Measurements from ENCODE around the gene FLOT2.
A peak's percentile ranks its signal among the peaks of the same experiment; 100 is the strongest.
"Not testable (repeated sequence)": the region's sequence is repeated elsewhere in the genome, so short reads cannot be mapped to it uniquely, and the experiment has no call there.

The FLOT2 gene

DNA sequence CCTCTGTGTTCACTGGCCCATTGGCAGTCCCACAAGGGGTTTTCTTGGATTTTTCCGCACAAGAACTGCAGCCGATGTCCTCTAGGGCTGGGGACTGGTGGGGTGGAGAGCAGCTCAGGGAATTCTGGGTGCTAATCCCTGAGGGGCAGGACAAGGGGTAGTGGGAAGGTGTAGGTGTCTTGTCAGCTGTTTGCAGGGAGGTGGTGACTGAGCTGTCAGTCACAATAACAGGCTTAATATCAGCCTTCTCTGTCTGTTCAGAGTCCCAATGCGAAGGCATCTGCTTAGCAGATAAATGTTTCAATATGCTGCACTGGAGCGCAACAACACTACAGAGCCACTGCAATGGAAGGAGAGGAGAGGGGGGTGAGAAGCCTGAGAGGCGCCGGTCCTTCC lies 15.4 kb upstream of the FLOT2 start:
- Histone ChIP-seq H3K36me3 (ENCODE audit: insufficient read depth, low read depth, low read length) (peaks cover 98% of the 10 kb centered on the region), H3K9me3 (ENCODE audit: insufficient read depth, low read depth, low read length) (no peaks in the 10 kb centered on the region), H3K27ac (ENCODE audit: low read length) (no peak overlapping the region), H3K9ac (ENCODE audit: low read depth, low read length) (no peak overlapping the region), H3K4me1 (ENCODE audit: insufficient read depth, low read length) (no peaks in the 10 kb centered on the region), H3K27me3 (ENCODE audit: insufficient read depth, low read length) (no peaks in the 10 kb centered on the region), H3K4me3 (ENCODE audit: low read length) (no peak overlapping the region)

DNA sequence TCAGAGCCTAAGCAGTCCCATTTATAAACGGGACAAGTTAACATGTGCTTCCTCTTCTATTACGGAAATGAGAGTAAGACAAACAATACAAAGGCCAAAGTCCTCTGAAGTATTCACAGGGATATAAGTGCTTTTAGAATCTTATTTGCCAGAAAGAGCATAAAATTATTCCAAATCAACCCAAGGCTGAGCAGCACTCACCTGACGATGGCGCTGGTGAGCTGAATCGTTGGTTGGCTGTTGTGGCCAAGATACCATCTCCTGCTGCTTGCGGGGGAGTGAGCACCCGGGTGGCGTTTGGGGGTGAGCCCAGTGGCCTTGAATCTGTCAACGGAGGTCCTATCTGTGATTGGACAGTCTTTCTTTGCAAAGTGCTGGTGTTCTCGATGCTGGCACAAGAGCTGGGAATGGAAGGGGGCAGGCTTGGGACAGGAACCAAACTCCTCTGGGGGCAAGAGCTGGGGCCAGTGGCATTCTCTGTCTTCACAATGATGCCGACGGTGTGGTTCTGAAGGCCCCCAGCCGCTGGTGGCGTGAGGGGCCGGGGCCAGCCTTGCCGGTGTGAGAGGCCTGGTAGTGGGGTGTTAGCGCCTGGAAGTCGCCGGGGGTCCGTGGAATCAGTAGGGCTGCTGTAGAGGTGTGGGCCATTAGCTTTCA lies 14.9 kb upstream of the FLOT2 start:
- Histone ChIP-seq H3K4me1 (ENCODE audit: insufficient read depth, low read length) (no peaks in the 10 kb centered on the region), H3K9ac (ENCODE audit: low read depth, low read length) (no peak overlapping the region), H3K36me3 (ENCODE audit: insufficient read depth, low read depth, low read length) (peaks cover 98% of the 10 kb centered on the region), H3K9me3 (ENCODE audit: insufficient read depth, low read depth, low read length) (no peaks in the 10 kb centered on the region), H3K27me3 (ENCODE audit: insufficient read depth, low read length) (no peaks in the 10 kb centered on the region), H3K27ac (ENCODE audit: low read length) (no peak overlapping the region), H3K4me3 (ENCODE audit: low read length) (no peak overlapping the region)

DNA sequence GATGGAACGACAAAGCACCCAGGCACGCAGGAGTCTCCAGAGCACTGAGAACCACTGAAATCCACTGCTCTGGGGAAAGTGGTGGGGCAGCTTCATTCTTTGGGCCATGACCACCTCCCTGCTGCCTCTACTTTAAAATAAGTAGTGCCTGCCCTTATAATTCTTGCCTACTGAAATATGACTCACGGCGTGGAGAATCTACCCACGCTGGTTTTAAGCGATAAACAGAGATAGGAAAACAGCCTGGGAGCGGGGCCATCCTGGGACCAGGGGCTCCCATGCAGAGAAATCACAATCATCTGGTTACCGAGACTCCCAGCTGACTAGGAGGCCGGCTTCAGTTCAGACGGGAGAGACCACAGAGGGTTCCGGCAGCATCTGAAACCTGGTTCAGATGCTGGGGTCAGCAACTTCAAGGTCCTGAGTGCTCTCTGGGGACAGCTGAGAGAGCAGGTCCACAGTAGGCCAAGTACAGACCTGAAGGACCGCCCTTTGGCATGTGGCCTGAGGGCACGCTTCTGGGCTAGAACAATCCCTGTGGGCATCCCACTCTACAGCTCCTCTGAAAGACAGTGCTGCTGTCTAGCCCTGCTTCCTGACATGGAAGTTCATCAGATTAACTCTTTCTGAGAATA lies 14.0 kb upstream of the FLOT2 start:
- H3K9ac ChIP-seq (ENCODE audit: low read depth, low read length): no peak overlapping the region

DNA sequence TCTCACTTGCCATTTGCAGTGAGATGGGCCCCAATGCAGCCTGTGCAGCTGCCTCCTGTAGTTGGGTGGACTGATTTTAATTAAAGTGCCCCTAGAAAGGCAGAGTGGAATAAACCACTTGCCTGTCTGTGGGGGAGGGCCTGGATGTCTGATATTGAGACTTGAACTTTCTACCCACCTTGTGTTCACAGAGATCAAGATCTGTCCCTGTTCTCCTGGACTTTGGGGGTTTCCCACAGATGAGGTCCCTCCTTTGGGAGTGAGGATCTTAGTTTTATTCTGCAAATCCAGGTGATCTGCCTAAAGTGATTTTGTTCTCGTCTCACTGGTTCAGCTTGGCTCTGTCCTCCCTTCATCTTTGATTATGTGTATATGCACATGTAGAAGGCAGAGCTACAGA lies 13.0 kb upstream of the FLOT2 start:
- Histone ChIP-seq H3K36me3 (ENCODE audit: insufficient read depth, low read depth, low read length) (peaks cover 98% of the 10 kb centered on the region), H3K9me3 (ENCODE audit: insufficient read depth, low read depth, low read length) (no peaks in the 10 kb centered on the region), H3K27ac (ENCODE audit: low read length) (no peak overlapping the region), H3K27me3 (ENCODE audit: insufficient read depth, low read length) (no peaks in the 10 kb centered on the region), H3K9ac (ENCODE audit: low read depth, low read length) (no peak overlapping the region), H3K4me1 (ENCODE audit: insufficient read depth, low read length) (no peaks in the 10 kb centered on the region), H3K4me3 (ENCODE audit: low read length) (no peak overlapping the region)

More for the DNA sequence above, 14.0 kb upstream of the FLOT2 start:
- no peak overlapping the region for H3K27ac ChIP-seq (ENCODE audit: low read length)
- no peaks in the 10 kb centered on the region for H3K9me3 ChIP-seq (ENCODE audit: insufficient read depth, low read depth, low read length)
- peaks cover 98% of the 10 kb centered on the region for H3K36me3 ChIP-seq (ENCODE audit: insufficient read depth, low read depth, low read length)
- H3K4me1 ChIP-seq (ENCODE audit: insufficient read depth, low read length): no peaks in the 10 kb centered on the region
- no peak overlapping the region for H3K4me3 ChIP-seq (ENCODE audit: low read length)
- no peaks in the 10 kb centered on the region for H3K27me3 ChIP-seq (ENCODE audit: insufficient read depth, low read length)

DNA sequence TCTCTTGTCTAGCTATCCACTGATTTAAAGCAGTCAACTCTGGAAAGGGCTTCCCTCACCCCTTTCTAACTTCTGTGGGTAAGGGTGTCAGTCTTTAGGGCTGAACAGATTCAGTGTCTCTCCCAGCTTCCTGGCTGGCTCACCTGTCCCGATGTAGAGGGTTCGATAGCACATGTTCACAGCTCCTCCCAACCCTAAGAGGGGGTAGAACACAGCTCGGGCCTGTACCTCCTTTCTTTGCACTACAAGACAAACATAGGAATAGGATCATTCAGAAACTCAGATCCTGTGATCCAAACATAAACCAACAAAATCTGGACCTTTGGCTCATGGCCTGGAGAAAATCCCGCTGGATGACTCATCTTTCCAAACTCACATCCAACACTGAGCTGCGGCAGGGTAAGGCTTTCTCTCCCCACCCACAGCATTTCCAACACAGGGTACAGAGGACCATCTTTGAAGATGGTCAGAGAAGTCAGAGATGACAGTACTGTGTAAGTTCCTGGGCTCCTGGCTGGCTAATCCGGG lies 11.2 kb upstream of the FLOT2 start:
- Histone ChIP-seq H3K9me3 (ENCODE audit: insufficient read depth, low read depth, low read length) (no peaks in the 10 kb centered on the region), H3K4me1 (ENCODE audit: insufficient read depth, low read length) (0 out of 2 replicates have a peak, but pooled peaks cover 5% of the 10 kb centered on the region), H3K27me3 (ENCODE audit: insufficient read depth, low read length) (no peaks in the 10 kb centered on the region), H3K36me3 (ENCODE audit: insufficient read depth, low read depth, low read length) (peaks cover 83% of the 10 kb centered on the region), H3K9ac (ENCODE audit: low read depth, low read length) (no peak overlapping the region), H3K4me3 (ENCODE audit: low read length) (no peak overlapping the region), H3K27ac (ENCODE audit: low read length) (no peak overlapping the region)

DNA sequence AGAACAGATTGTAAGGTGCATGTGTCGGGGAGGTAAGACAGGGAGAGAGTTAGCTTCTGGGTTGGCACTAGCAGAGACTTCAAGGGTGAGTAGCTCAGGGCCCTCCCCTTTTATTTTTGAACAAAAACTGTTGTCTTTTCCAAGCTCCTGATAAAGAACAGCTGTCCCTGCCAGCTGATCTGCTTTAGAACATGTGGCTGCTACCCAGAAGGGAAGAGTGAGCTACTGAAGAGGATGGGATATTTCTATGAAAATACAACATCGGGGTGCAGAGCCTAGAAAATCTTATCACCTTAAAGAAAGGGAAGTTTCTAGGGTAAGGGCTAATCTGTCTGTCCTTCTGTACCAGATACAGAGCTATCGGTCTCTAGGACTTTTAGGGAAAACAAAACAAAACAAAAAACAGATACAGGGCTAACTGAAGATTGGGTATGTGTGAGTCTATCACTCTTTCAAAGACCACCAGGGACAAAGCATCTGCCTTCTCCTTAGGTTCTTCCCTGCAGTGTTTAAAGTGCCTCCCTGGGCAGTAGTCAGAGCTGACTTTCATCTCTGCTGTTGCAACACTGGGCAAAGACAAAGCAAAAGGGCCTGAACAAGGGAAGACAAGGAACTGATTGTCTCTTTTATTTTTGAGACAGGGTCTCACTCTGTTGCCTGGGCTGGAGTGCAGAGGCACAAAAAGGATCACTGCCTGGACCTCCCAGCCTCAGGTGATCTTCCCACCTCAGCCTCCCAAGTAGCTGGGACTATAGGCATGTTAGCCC lies 10.4 kb upstream of the FLOT2 start:
- H3K27ac ChIP-seq (ENCODE audit: low read length): no peak overlapping the region
- H3K27me3 ChIP-seq (ENCODE audit: insufficient read depth, low read length): no peaks in the 10 kb centered on the region
- no peak overlapping the region for H3K4me3 ChIP-seq (ENCODE audit: low read length)
- 0 out of 2 replicates have a peak, but pooled peaks cover 5% of the 10 kb centered on the region for H3K4me1 ChIP-seq (ENCODE audit: insufficient read depth, low read length)
- peaks cover 75% of the 10 kb centered on the region for H3K36me3 ChIP-seq (ENCODE audit: insufficient read depth, low read depth, low read length)
- H3K9me3 ChIP-seq (ENCODE audit: insufficient read depth, low read depth, low read length): no peaks in the 10 kb centered on the region
- no peak overlapping the region for H3K9ac ChIP-seq (ENCODE audit: low read depth, low read length)

DNA sequence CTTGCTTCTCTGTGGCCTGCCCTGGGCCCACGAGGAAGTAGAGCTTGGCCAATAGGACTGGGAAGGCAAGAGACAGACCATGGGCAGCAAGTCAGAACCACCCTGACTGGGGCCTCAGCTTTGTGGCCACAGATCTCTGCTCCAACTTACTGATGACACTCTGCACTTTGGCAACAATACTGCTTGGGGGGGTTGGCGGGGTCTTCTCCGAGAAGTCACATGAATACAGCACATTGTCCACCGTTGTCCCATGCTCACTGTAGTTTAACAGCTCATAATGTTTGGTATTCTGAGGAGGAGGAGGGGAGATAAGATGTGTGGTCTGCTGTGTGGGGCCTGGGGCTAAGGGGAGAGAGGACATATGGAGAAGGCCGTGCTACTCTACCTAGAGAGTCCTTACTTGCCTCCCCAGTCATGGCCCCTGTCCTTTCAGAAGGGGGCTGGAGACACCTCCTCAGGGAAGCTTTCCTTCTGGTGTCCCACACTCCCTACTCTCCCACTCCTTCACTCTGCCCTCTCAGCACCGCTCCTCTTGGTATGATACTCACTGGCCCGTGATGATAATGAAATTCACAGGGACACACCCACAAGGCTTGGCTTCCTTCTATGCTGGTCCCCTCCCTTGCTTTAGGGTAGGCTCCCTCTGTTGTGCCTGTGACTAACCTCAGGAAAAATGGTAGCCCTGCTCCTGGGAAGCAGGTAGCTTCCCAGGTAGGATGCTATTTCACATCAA lies 9.3 kb upstream of the FLOT2 start:
- H3K9ac ChIP-seq (ENCODE audit: low read depth, low read length): no peak overlapping the region
- no peak overlapping the region for H3K27ac ChIP-seq (ENCODE audit: low read length)
- H3K4me1 ChIP-seq (ENCODE audit: insufficient read depth, low read length): peaks cover 7% of the 10 kb centered on the region; the same call in 1 of the 2 replicates
- no peak overlapping the region for H3K4me3 ChIP-seq (ENCODE audit: low read length)
- peaks cover 2% of the 10 kb centered on the region; the same call in 1 of the 2 replicates for H3K27me3 ChIP-seq (ENCODE audit: insufficient read depth, low read length)
- peaks cover 65% of the 10 kb centered on the region for H3K36me3 ChIP-seq (ENCODE audit: insufficient read depth, low read depth, low read length)
- no peaks in the 10 kb centered on the region for H3K9me3 ChIP-seq (ENCODE audit: insufficient read depth, low read depth, low read length)

DNA sequence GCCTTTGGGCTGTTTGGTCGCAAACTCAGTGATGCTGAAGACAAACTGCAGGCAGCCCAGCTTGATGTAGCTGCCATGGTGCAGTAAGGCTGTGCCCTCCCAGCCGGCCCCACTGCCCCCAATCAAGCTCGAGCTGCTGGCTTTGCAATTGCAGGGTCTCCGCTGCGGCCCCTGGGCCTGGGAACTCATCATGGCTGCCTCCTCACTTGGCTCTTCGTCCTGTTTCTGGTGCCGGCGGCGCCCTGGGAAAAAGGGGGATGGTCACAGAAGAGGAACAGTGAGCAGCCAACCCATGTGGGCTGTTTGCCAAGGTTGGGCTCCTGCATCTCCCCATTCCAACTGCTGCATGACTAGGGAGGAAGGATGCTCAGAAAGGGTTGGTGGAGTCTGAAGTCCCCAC lies 8.7 kb upstream of the FLOT2 start:
- Histone ChIP-seq H3K9ac (ENCODE audit: low read depth, low read length) (no peak overlapping the region), H3K9me3 (ENCODE audit: insufficient read depth, low read depth, low read length) (no peaks in the 10 kb centered on the region), H3K4me3 (ENCODE audit: low read length) (no peak overlapping the region), H3K4me1 (ENCODE audit: insufficient read depth, low read length) (peaks cover 10% of the 10 kb centered on the region; the same call in 1 of the 2 replicates), H3K27me3 (ENCODE audit: insufficient read depth, low read length) (peaks cover 6% of the 10 kb centered on the region; the same call in 1 of the 2 replicates), H3K27ac (ENCODE audit: low read length) (no peak overlapping the region), H3K36me3 (ENCODE audit: insufficient read depth, low read depth, low read length) (peaks cover 59% of the 10 kb centered on the region)

DNA sequence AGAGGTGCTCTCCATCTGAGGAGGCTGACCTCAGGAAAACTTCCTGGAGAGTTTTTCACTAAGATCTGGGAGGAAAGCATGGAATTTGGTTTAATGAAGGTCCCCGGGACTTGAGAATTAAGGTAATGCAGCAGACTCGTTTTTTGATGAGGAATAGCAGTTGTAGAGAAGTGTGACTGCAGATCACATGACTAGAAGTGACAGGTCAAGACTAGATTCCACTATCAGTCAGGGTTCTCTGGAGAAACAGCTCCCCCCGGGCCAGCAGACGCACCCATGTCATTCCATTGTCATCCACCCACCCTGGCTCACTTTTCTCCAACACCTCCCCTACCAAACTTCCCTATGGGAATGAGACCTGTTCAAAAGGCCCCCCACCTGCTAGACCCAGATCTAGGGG lies 7.3 kb upstream of the FLOT2 start:
- H3K9ac ChIP-seq (ENCODE audit: low read depth, low read length): no peak overlapping the region
- peaks cover 10% of the 10 kb centered on the region; the same call in 1 of the 2 replicates for H3K4me1 ChIP-seq (ENCODE audit: insufficient read depth, low read length)
- no peak overlapping the region for H3K27ac ChIP-seq (ENCODE audit: low read length)
- peaks cover 52% of the 10 kb centered on the region for H3K36me3 ChIP-seq (ENCODE audit: insufficient read depth, low read depth, low read length)
- peaks cover 6% of the 10 kb centered on the region; the same call in 1 of the 2 replicates for H3K27me3 ChIP-seq (ENCODE audit: insufficient read depth, low read length)
- H3K9me3 ChIP-seq (ENCODE audit: insufficient read depth, low read depth, low read length): no peaks in the 10 kb centered on the region
- no peak overlapping the region for H3K4me3 ChIP-seq (ENCODE audit: low read length)

DNA sequence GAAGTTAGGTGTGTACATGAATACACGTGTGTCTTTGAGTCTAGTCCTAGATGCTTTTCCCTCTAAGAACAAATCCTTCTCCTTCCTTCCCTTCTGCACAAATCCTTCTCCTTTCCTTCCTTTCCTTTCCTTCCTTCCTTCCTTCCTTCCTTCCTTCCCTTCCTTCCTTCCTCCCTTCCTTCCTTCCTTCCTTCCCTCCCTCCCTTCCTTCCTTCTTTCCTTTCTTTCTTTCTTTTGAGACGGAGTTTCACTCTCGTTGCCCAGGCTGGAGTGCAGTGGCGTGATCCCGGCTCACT lies 6.0 kb upstream of the FLOT2 start:
- peaks cover 10% of the 10 kb centered on the region; the same call in 1 of the 2 replicates for H3K4me1 ChIP-seq (ENCODE audit: insufficient read depth, low read length)
- H3K27ac ChIP-seq (ENCODE audit: low read length); H3K9me3 ChIP-seq (ENCODE audit: insufficient read depth, low read depth, low read length); H3K27me3 ChIP-seq (ENCODE audit: insufficient read depth, low read length); H3K4me3 ChIP-seq (ENCODE audit: low read length); H3K9ac ChIP-seq (ENCODE audit: low read depth, low read length): not testable (repeated sequence)
- H3K36me3 ChIP-seq (ENCODE audit: insufficient read depth, low read depth, low read length): peaks cover 47% of the 10 kb centered on the region

DNA sequence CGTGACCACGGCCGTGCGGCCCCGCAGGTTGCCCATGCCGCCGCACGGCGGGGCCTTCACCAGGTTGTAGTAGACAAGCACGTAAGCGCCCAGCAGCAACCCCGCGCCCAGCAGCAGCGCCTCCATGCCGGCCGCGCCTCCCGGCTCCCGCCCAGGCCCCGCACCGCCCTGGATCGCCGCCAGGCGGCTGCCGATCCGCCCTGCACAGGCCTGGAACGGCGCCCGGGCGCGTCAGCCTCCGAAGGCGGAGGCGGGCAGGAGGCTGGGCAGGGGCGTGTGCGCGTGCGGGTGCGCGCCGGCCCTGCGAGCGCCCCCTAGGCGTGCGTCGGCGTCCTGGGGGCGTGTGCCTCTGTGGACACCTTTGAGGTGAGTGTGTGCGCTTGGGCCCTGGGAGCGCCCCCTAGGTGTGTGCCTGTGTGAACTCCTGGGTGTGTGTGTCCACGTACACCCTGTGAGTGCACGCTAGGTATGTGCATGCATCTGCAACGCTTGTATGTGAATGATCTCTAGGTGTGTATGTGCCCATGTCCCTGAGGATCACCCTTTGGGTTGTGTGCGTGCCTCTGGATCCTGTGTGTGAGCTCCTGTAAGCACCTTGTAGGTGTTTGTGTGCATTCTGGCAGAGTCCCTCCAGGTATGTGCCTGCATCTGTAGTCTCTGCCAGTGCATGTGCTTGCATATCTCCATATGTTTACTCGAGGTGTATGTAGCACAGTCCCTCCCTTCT lies 5.4 kb upstream of the FLOT2 start, which contains the start of gene DHRS13:
DHRS13 (minus strand) TSS at position 261 of the 727 bp plus-strand sequence; CDS start at position 126, 135 bp downstream.
- Histone ChIP-seq H3K4me3 (ENCODE audit: low read length) (peak within 1 kb of the TSS; percentile 77), H3K27ac (ENCODE audit: low read length) (no peak within 1 kb of the TSS), H3K36me3 (ENCODE audit: insufficient read depth, low read depth, low read length) (peaks cover 42% of the 10 kb centered on the region), H3K4me1 (ENCODE audit: insufficient read depth, low read length) (peaks cover 10% of the 10 kb centered on the region; the same call in 1 of the 2 replicates), H3K27me3 (ENCODE audit: insufficient read depth, low read length) (peaks cover 6% of the 10 kb centered on the region; the same call in 1 of the 2 replicates), H3K9ac (ENCODE audit: low read depth, low read length) (peak within 1 kb of the TSS; percentile 91), H3K9me3 (ENCODE audit: insufficient read depth, low read depth, low read length) (no peaks in the 10 kb centered on the region)

Data from iPS-20b (cell line).